Fibroblast of lung (primary cell): Measurements from ENCODE around the gene SHKBP1. TPM values are rescaled to one million over a fixed set of nuclear protein-coding genes. Genes with fewer than 3 reads are reported as not detected.

Experiments
- DNase-seq, 2 donors: peaks; one replicate each; pipeline versions ENCODE4 v3.0.0 to v3.0.0-alpha.2; 2010; ENCODE audit warnings: low read depth in 2 of 2
- H2AFZ ChIP-seq: 2 replicates; pipeline ENCODE4 v1.5.1; 2012; ENCODE audit warnings: low read length, control low read depth, inconsistent platforms
- H3K27ac ChIP-seq: 2 replicates; pipeline ENCODE4 v1.5.1; 2011; ENCODE audit warnings: low read length, control low read depth; ENCODE audit not compliant: insufficient read depth
- H3K27me3 ChIP-seq: 2 replicates; pipeline ENCODE4 v1.5.1; 2011; ENCODE audit warnings: mild to moderate bottlenecking, low read length; ENCODE audit not compliant: control insufficient read depth, insufficient read depth
- H3K36me3 ChIP-seq: 2 replicates; pipeline ENCODE4 v1.5.1; 2011; ENCODE audit warnings: low read length; ENCODE audit not compliant: control insufficient read depth, insufficient read depth
- H3K4me1 ChIP-seq: 2 replicates; pipeline ENCODE4 v1.5.1; 2011; ENCODE audit warnings: low read length; ENCODE audit not compliant: control insufficient read depth, insufficient read depth; ENCODE audit errors: extremely low read depth
- H3K4me2 ChIP-seq: 2 replicates; pipeline ENCODE4 v1.5.1; 2011; ENCODE audit warnings: low read length, control low read depth; ENCODE audit not compliant: insufficient read depth; ENCODE audit errors: extremely low read depth
- H3K4me3 ChIP-seq, 4 experiments: fragments of 200-600 bp in 1 of 4; sonication (generic) in 1 of 4; replicated peaks in 1 of 4; 2 replicates each; pipeline ENCODE4 v1.5.1; 2011 to 2016; ENCODE audit warnings: low read length in 4 of 4, low read depth in 3 of 4, mild to moderate bottlenecking in 3 of 4, control low read depth in 2 of 4, inconsistent platforms in 1 of 4, mixed read lengths in 1 of 4; ENCODE audit not compliant: insufficient read depth in 1 of 4; ENCODE audit errors: control extremely low read depth in 1 of 4
- H3K79me2 ChIP-seq: 2 replicates; pipeline ENCODE4 v1.5.1; 2012; ENCODE audit warnings: mild to moderate bottlenecking, low read length, inconsistent platforms; ENCODE audit not compliant: control insufficient read depth, insufficient read depth
- H3K9ac ChIP-seq: 2 replicates; pipeline ENCODE4 v1.5.1; 2011; ENCODE audit warnings: mild to moderate bottlenecking, low read length, control low read depth; ENCODE audit not compliant: insufficient read depth
- H3K9me3 ChIP-seq: 2 replicates; pipeline ENCODE4 v1.5.1; 2012; ENCODE audit warnings: low read depth, low read length; ENCODE audit not compliant: control insufficient read depth, insufficient read depth
- H4K20me1 ChIP-seq: 2 replicates; pipeline ENCODE4 v1.5.1; 2011; ENCODE audit warnings: low read length; ENCODE audit not compliant: control insufficient read depth, insufficient read depth; ENCODE audit errors: extremely low read depth
- CTCF ChIP-seq, 2 donors: IDR thresholded peaks in 1 of 2; conservative IDR thresholded peaks in 1 of 2; 1 replicate in 1 of 2; 2 replicates in 1 of 2; pipeline ENCODE4 v1.5.1; 2011 to 2012; ENCODE audit warnings: low read length in 2 of 2, control low read depth in 1 of 2, inconsistent platforms in 1 of 2, low read depth in 1 of 2, mild to moderate bottlenecking in 1 of 2
- EZH2 ChIP-seq: IDR thresholded peaks from 2 replicates; pipeline ENCODE4 v1.5.1; 2012; ENCODE audit warnings: low read length, control low read depth, mild to moderate bottlenecking; ENCODE audit errors: missing control alignments
- polyA plus RNA-seq, 2 donors: library from polyadenylated mRNA; depleted of rRNA in 1 of 2; stranded (reverse) in 1 of 2; unstranded in 1 of 2; fragments of >200 nt; gene quantifications; 2 replicates each; pipeline ENCODE4 v1.2.1, GENCODE V29; 2011 to 2012; ENCODE audit warnings: missing spikeins in 1 of 2
- total RNA-seq: library from RNA; depleted of rRNA; stranded (reverse); fragments of >200 nt; gene quantifications from 2 replicates; pipeline ENCODE4 v1.2.1, GENCODE V29; 2014

SHKBP1 gene
- total and polyA plus RNA-seq, 2 donors (not counting 1 experiment from before 2014, with no cell fraction given) = 35.6 to 43.4 TPM

GRCh38 chr19:40580619-40581018 is 3.9 kb downstream of the SHKBP1 start:
- TF ChIP-seq CTCF (conservative IDR thresholded peaks at IDR 0.05 in 1 of 2, IDR thresholded peaks at IDR 0.05 in 1 of 2; ENCODE audit: low read depth in 1 of 2, low read length in 2 of 2) (no peak), EZH2 (no peak)
- Histone ChIP-seq H3K79me2 (peaks cover 5% of the 10 kb centered on the region), H3K27me3 (no peaks in the 10 kb centered on the region), H4K20me1 (no peaks in the 10 kb centered on the region), H3K4me1 (no peaks in the 10 kb centered on the region), H3K4me3 (no peak overlapping the region), H3K9ac (no peak overlapping the region), H2AFZ (no peak overlapping the region), H3K27ac (no peak overlapping the region), H3K4me2 (no peak overlapping the region), H3K9me3 (no peaks in the 10 kb centered on the region), H3K36me3 (peaks cover 16% of the 10 kb centered on the region)
- no peak for DNase-seq

GRCh38 chr19:40581531-40581930 is 4.9 kb downstream of the SHKBP1 start:
- TF ChIP-seq CTCF (conservative IDR thresholded peaks at IDR 0.05 in 1 of 2, IDR thresholded peaks at IDR 0.05 in 1 of 2; ENCODE audit: low read depth in 1 of 2, low read length in 2 of 2) (no peak), EZH2 (no peak)
- Histone ChIP-seq H3K27me3 (no peaks in the 10 kb centered on the region), H3K4me3 (no peak overlapping the region), H3K79me2 (peaks cover 5% of the 10 kb centered on the region), H3K9ac (no peak overlapping the region), H2AFZ (no peak overlapping the region), H3K9me3 (no peaks in the 10 kb centered on the region), H3K4me2 (no peak overlapping the region), H3K27ac (no peak overlapping the region), H3K4me1 (no peaks in the 10 kb centered on the region), H3K36me3 (peaks cover 16% of the 10 kb centered on the region), H4K20me1 (no peaks in the 10 kb centered on the region)
- DNase-seq = no peak

GRCh38 chr19:40582467-40582866 is 5.8 kb downstream of the SHKBP1 start:
- Histone ChIP-seq H3K27ac (no peak overlapping the region), H3K9me3 (no peaks in the 10 kb centered on the region), H3K9ac (no peak overlapping the region), H3K4me2 (no peak overlapping the region), H3K27me3 (no peaks in the 10 kb centered on the region), H3K79me2 (no peaks in the 10 kb centered on the region), H3K36me3 (peaks cover 19% of the 10 kb centered on the region), H3K4me1 (no peaks in the 10 kb centered on the region), H4K20me1 (no peaks in the 10 kb centered on the region), H3K4me3 (no peak overlapping the region), H2AFZ (no peak overlapping the region)
- TF ChIP-seq EZH2 (no peak), CTCF (conservative IDR thresholded peaks at IDR 0.05 in 1 of 2, IDR thresholded peaks at IDR 0.05 in 1 of 2; ENCODE audit: low read depth in 1 of 2, low read length in 2 of 2) (no peak)
- DNase-seq = no peak
